Liver (tissue), 9 donors: Measurements from ENCODE around the gene NFATC1. TPM values are rescaled to one million over a fixed set of nuclear protein-coding genes. Genes with fewer than 3 reads are reported as not detected.

ENCODE experiments used
- DNase-seq: peaks from one replicate; pipeline ENCODE4 v3.0.0-alpha.2; 2017; ENCODE audit warnings: low spot score
- H3K27ac ChIP-seq, 2 donors: one replicate each; pipeline ENCODE4 v1.7.0; 2013; ENCODE audit warnings: inconsistent platforms in 2 of 2, low read length in 2 of 2, control low read depth in 1 of 2, low read depth in 1 of 2, mild to moderate bottlenecking in 1 of 2
- H3K27me3 ChIP-seq, 4 donors: one replicate each; pipeline versions ENCODE4 v1.6.1 to v1.7.0; 2013; ENCODE audit warnings: low read length in 3 of 4, inconsistent platforms in 1 of 4, mild to moderate bottlenecking in 1 of 4, moderate library complexity in 1 of 4; ENCODE audit not compliant: control insufficient read depth in 4 of 4, insufficient read depth in 4 of 4
- H3K36me3 ChIP-seq, 4 donors: one replicate each; pipeline versions ENCODE4 v1.6.1 to v1.7.0; 2013; ENCODE audit warnings: low read length in 3 of 4, mild to moderate bottlenecking in 3 of 4, low read depth in 1 of 4, moderate library complexity in 1 of 4; ENCODE audit not compliant: control insufficient read depth in 4 of 4, insufficient read depth in 3 of 4
- H3K4me1 ChIP-seq, 4 donors: one replicate each; pipeline versions ENCODE4 v1.6.1 to v1.7.0; 2013; ENCODE audit warnings: low read length in 3 of 4, mild to moderate bottlenecking in 3 of 4, moderate library complexity in 1 of 4; ENCODE audit not compliant: control insufficient read depth in 4 of 4, insufficient read depth in 4 of 4
- H3K4me3 ChIP-seq, 3 donors: one replicate each; pipeline versions ENCODE4 v1.6.1 to v1.7.0; 2013; ENCODE audit warnings: low read length in 3 of 3, control low read depth in 1 of 3, low read depth in 1 of 3, mild to moderate bottlenecking in 1 of 3
- H3K9ac ChIP-seq, 2 donors: one replicate each; pipeline ENCODE4 v1.7.0; 2013; ENCODE audit warnings: low read length in 2 of 2, mild to moderate bottlenecking in 2 of 2, moderate library complexity in 2 of 2, control low read depth in 1 of 2, low read depth in 1 of 2
- H3K9me3 ChIP-seq, 4 donors: one replicate each; pipeline versions ENCODE4 v1.6.1 to v1.7.0; 2013; ENCODE audit warnings: low read length in 3 of 4; ENCODE audit not compliant: control insufficient read depth in 4 of 4
- ATF3 ChIP-seq: IDR thresholded peaks from 2 replicates; pipeline ENCODE4 v1.6.1; 2016; ENCODE audit warnings: antibody characterized with exemption
- CTCF ChIP-seq: fragments of 150-350 bp; IDR thresholded peaks from 2 replicates; pipeline ENCODE4 v1.5.1; 2017; ENCODE audit warnings: improper control_type of control experiment, low read depth, low read length; ENCODE audit not compliant: missing input control
- EGR1 ChIP-seq, 2 donors: IDR thresholded peaks; 2 replicates each; pipeline ENCODE4 v1.6.1; 2016 to 2018; ENCODE audit warnings: antibody characterized with exemption in 2 of 2, low read depth in 2 of 2
- FOXA1 ChIP-seq: IDR thresholded peaks from 2 replicates; pipeline ENCODE4 v1.6.1; 2016; ENCODE audit warnings: antibody characterized with exemption
- FOXA2 ChIP-seq: IDR thresholded peaks from 2 replicates; pipeline ENCODE4 v1.6.1; 2016; ENCODE audit warnings: antibody characterized with exemption
- HNF4G ChIP-seq: IDR thresholded peaks from 2 replicates; pipeline ENCODE4 v1.6.1; 2016; ENCODE audit warnings: antibody characterized with exemption
- JUND ChIP-seq, 2 donors: IDR thresholded peaks; 2 replicates each; pipeline ENCODE4 v1.6.1; 2016; ENCODE audit warnings: antibody characterized with exemption in 2 of 2
- RAD21 ChIP-seq, 2 donors: IDR thresholded peaks; 2 replicates each; pipeline ENCODE4 v1.6.1; 2016; ENCODE audit warnings: antibody characterized with exemption in 2 of 2, mild to moderate bottlenecking in 2 of 2
- REST ChIP-seq: IDR thresholded peaks from 2 replicates; pipeline ENCODE4 v1.6.1; 2016; ENCODE audit warnings: antibody characterized with exemption, mild to moderate bottlenecking
- RXRA ChIP-seq, 2 donors: IDR thresholded peaks; 2 replicates each; pipeline ENCODE4 v1.6.1; 2017 to 2018; ENCODE audit warnings: antibody characterized with exemption in 2 of 2, mild to moderate bottlenecking in 1 of 2
- SP1 ChIP-seq: IDR thresholded peaks from 2 replicates; pipeline ENCODE4 v1.6.1; 2018; ENCODE audit warnings: antibody characterized with exemption, mild to moderate bottlenecking
- TAF1 ChIP-seq: conservative IDR thresholded peaks from 2 replicates; pipeline ENCODE4 v1.6.1; 2016; ENCODE audit warnings: antibody characterized with exemption, mild to moderate bottlenecking
- YY1 ChIP-seq: IDR thresholded peaks from 2 replicates; pipeline ENCODE4 v1.6.1; 2016; ENCODE audit warnings: antibody characterized with exemption, mild to moderate bottlenecking
- ZBTB33 ChIP-seq: IDR thresholded peaks from 2 replicates; pipeline ENCODE4 v1.6.1; 2016; ENCODE audit warnings: antibody characterized with exemption
- WGBS: extraction: QIAGEN DNeasy Blood & Tissue Kit; methylation state at CpG from one replicate; pipeline ENCODE4 v1.1.7; 2013; 5-methylcytosine and 5-hydroxymethylcytosine counted together
- polyA plus RNA-seq, 2 donors: library from polyadenylated mRNA; stranded (reverse) in 1 of 2; unstranded in 1 of 2; fragments of 200-250 nt in 1 of 2; fragments of >200 nt in 1 of 2; fragmentation: Nextera tagmentation in 1 of 2; extraction: Ambion mirVana in 1 of 2; gene quantifications; one replicate each; pipeline versions ENCODE4 v1.2.1 to v1.2.3, GENCODE V29; 2013 to 2015
- total RNA-seq, 2 donors: library from RNA; depleted of rRNA; stranded (reverse); fragments of >200 nt; gene quantifications; one replicate each; pipeline ENCODE4 v1.2.3, GENCODE V29; 2014
- donor health status: healthy.
- donor health status: healthy.
- donor health status: healthy.
- donor health status: healthy.
- donor health status: healthy.

NFATC1 gene
- total and polyA plus RNA-seq, 4 donors = 0.57 to 2.2 (median 1.3) TPM

GRCh38 chr18:79383388-79384056 is 12.2 kb upstream of the NFATC1 start:
- H3K36me3 ChIP-seq = peaks cover 0 to under 1% (median 0%) of the 10 kb centered on the region in 4 donors
- H3K27me3 ChIP-seq = peaks cover 0 to 3% (median 0%) of the 10 kb centered on the region in 4 donors
- TF ChIP-seq CTCF (no peak), JUND (IDR thresholded peaks at IDR 0.05) (no peak), RAD21 (IDR thresholded peaks at IDR 0.05) (no peak)
- H3K4me3 ChIP-seq = no peak overlapping the region
- H3K9me3 ChIP-seq = no peaks in the 10 kb centered on the region
- H3K9ac ChIP-seq = no peak overlapping the region
- H3K27ac ChIP-seq = no peak overlapping the region
- no peak for DNase-seq
- H3K4me1 ChIP-seq = no peaks in the 10 kb centered on the region
- 77% methylated on average over 20 of the region's 20 CpGs for WGBS

- H3K4me3 ChIP-seq = no peak overlapping the region
- no peaks in the 10 kb centered on the region for H3K4me1 ChIP-seq
- no peak for DNase-seq
- no peak for TF ChIP-seq ZBTB33
- TF ChIP-seq SP1 = no peak
- no peak for TF ChIP-seq EGR1 (IDR thresholded peaks at IDR 0.05; ENCODE audit: low read depth in 2 of 2)
- no peak for TF ChIP-seq TAF1
- TF ChIP-seq RXRA (IDR thresholded peaks at IDR 0.05) = no peak
- no peak for TF ChIP-seq FOXA2
- no peak for TF ChIP-seq REST
- TF ChIP-seq YY1 = no peak
- no peak for TF ChIP-seq FOXA1
- TF ChIP-seq HNF4G = no peak
- TF ChIP-seq ATF3 = no peak
- TF ChIP-seq JUND (IDR thresholded peaks at IDR 0.05) = no peak
- H3K9me3 ChIP-seq = no peaks in the 10 kb centered on the region
- 50% methylated on average over 17 of the region's 17 CpGs for WGBS
- no peak overlapping the region for H3K9ac ChIP-seq
- H3K27ac ChIP-seq = no peak overlapping the region
- peaks cover 0 to 7% (median under 1%) of the 10 kb centered on the region in 4 donors for H3K27me3 ChIP-seq
- H3K36me3 ChIP-seq = no peaks in the 10 kb centered on the region
Measured at GRCh38 chr18:79384151-79384807, 11.5 kb upstream of the NFATC1 start.
